ENCODE results near the gene SEMA5B.
A peak's percentile ranks its signal among the peaks of the same experiment; 100 is the strongest.

SEMA5B gene

DNA sequence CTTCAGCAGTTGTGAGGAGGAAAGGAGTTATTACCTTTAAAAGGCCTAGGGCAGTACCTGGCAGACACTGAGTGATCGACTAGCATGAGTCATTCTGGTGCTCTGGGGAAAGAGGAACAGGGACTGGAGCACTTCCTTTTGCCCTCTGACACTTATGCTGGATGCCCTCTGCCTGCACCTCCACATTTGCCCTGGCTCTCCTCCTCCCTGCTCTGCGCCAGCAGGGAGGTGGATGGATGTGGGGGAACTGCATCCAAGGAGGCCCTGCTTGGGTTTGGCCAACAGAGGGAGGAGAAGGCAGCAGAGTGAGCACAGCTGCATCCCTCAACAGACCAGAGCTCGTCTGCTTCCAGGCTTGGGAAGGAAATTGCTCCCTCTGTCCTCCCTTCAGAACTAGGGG lies 75.0 kb downstream of the SEMA5B start:
- no peak overlapping the region for H2BK15ac ChIP-seq (ENCODE audit: low read length)
- H4K91ac ChIP-seq (ENCODE audit: low read depth, low read length, poor library complexity), result no peak overlapping the region
- no peak overlapping the region for H3K14ac ChIP-seq (ENCODE audit: low read length)
- H3K4ac ChIP-seq (ENCODE audit: low read length), result no peak overlapping the region
- no peak overlapping the region for H2BK5ac ChIP-seq (ENCODE audit: low read length)
- WGBS, 2 donors (ENCODE audit: extremely low coverage in 2 of 2, insufficient read length in 2 of 2, insufficient replicate concordance in 1 of 2), result no CpG with 5 or more reads among the region's 3 CpGs
- no peak overlapping the region for H3K4me3 ChIP-seq (ENCODE audit: low read length in 2 of 2)
- no peak overlapping the region for H2AK5ac ChIP-seq (ENCODE audit: low read depth, low read length)
- H3K79me1 ChIP-seq (ENCODE audit: low read depth, low read length), result no peaks in the 10 kb centered on the region
- no peaks in the 10 kb centered on the region for H3K27me3 ChIP-seq (ENCODE audit: control insufficient read depth in 3 of 3, insufficient read depth in 3 of 3, low read depth in 1 of 3, low read length in 3 of 3)
- H3K18ac ChIP-seq (ENCODE audit: low read length), result no peak overlapping the region
- H3K4me1 ChIP-seq (ENCODE audit: control insufficient read depth in 2 of 2, insufficient read depth in 1 of 2, low read depth in 1 of 2, low read length in 2 of 2), result peaks cover 0 to 2% of the 10 kb centered on the region in 2 donors
- H3K4me2 ChIP-seq (ENCODE audit: insufficient read depth, low read length, poor library complexity, severe bottlenecking), result no peak overlapping the region
- H2AFZ ChIP-seq (ENCODE audit: low read length), result no peak overlapping the region
- H3K27ac ChIP-seq (replicated peaks; ENCODE audit: low read length), result no peak overlapping the region
- H3K36me3 ChIP-seq (replicated peaks in 1 of 2; ENCODE audit: control insufficient read depth in 2 of 2, insufficient read depth in 2 of 2, low read length in 2 of 2), result peaks cover 1 to 100% of the 10 kb centered on the region in 2 donors
- H3K9ac ChIP-seq (ENCODE audit: low read depth, low read length, poor library complexity), result no peak overlapping the region
- H3K23ac ChIP-seq (ENCODE audit: low read depth, low read length, poor library complexity), result no peak overlapping the region
- peaks cover 0 to 22% of the 10 kb centered on the region in 2 donors for H3K9me3 ChIP-seq (replicated peaks in 1 of 2; ENCODE audit: control insufficient read depth in 2 of 2, insufficient read depth in 1 of 2, low read depth in 1 of 2, low read length in 2 of 2)
- H2BK12ac ChIP-seq (ENCODE audit: low read length), result no peak overlapping the region
- no peak for DNase-seq (ENCODE audit: low spot score)
- H2BK120ac ChIP-seq (ENCODE audit: low read depth, low read length), result no peak overlapping the region
- H4K8ac ChIP-seq (ENCODE audit: low read depth, low read length), result no peak overlapping the region

DNA sequence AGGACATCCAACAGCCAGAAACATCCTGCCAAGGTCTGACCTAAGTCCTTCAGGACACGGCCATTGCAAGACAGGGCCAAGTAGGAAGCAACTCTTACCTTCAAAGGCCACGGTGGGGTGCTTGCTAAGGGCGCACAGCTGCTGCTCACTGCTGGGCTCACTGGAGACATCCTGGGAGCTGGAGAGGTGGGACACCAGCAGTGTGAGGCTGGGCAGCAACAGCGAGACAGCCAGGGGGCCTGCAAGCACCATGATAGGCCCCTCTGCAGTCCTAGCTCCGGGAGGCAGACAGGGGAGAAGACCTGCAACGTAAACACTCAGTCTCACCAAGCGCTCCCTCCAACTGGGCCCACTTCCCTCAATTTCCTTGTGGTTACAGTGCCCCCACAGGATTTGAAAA lies 79.2 kb downstream of the SEMA5B start:
- WGBS, 2 donors (ENCODE audit: extremely low coverage in 2 of 2, insufficient read length in 2 of 2, insufficient replicate concordance in 1 of 2), result no CpG with 5 or more reads among the region's 7 CpGs
- H4K8ac ChIP-seq (ENCODE audit: low read depth, low read length), result no peak overlapping the region
- H3K4ac ChIP-seq (ENCODE audit: low read length), result no peak overlapping the region
- H2BK15ac ChIP-seq (ENCODE audit: low read length), result no peak overlapping the region
- H3K18ac ChIP-seq (ENCODE audit: low read length), result peak overlapping the region; percentile 9
- H4K91ac ChIP-seq (ENCODE audit: low read depth, low read length, poor library complexity), result no peak overlapping the region
- H3K4me1 ChIP-seq (ENCODE audit: control insufficient read depth in 2 of 2, insufficient read depth in 1 of 2, low read depth in 1 of 2, low read length in 2 of 2), result peaks cover 0 to 12% of the 10 kb centered on the region in 2 donors
- H3K14ac ChIP-seq (ENCODE audit: low read length), result no peak overlapping the region
- no peak overlapping the region for H2AFZ ChIP-seq (ENCODE audit: low read length)
- no peaks in the 10 kb centered on the region for H3K79me1 ChIP-seq (ENCODE audit: low read depth, low read length)
- H3K27me3 ChIP-seq (ENCODE audit: control insufficient read depth in 3 of 3, insufficient read depth in 3 of 3, low read depth in 1 of 3, low read length in 3 of 3), result no peaks in the 10 kb centered on the region
- no peak for DNase-seq (ENCODE audit: low spot score)
- no peak overlapping the region for H2BK12ac ChIP-seq (ENCODE audit: low read length)
- no peak overlapping the region for H3K4me2 ChIP-seq (ENCODE audit: insufficient read depth, low read length, poor library complexity, severe bottlenecking)
- H3K9me3 ChIP-seq (replicated peaks in 1 of 2; ENCODE audit: control insufficient read depth in 2 of 2, insufficient read depth in 1 of 2, low read depth in 1 of 2, low read length in 2 of 2), result peaks cover 0 to 22% of the 10 kb centered on the region in 2 donors
- H2AK5ac ChIP-seq (ENCODE audit: low read depth, low read length), result no peak overlapping the region
- H3K4me3 ChIP-seq (ENCODE audit: low read length in 2 of 2), result no peak overlapping the region
- no peak overlapping the region for H2BK5ac ChIP-seq (ENCODE audit: low read length)
- no peak overlapping the region for H2BK120ac ChIP-seq (ENCODE audit: low read depth, low read length)
- no peak overlapping the region for H3K9ac ChIP-seq (ENCODE audit: low read depth, low read length, poor library complexity)
- H3K27ac ChIP-seq (replicated peaks; ENCODE audit: low read length), result no peak overlapping the region
- peaks cover 1 to 100% of the 10 kb centered on the region in 2 donors for H3K36me3 ChIP-seq (replicated peaks in 1 of 2; ENCODE audit: control insufficient read depth in 2 of 2, insufficient read depth in 2 of 2, low read length in 2 of 2)
- no peak overlapping the region for H3K23ac ChIP-seq (ENCODE audit: low read depth, low read length, poor library complexity)

DNA sequence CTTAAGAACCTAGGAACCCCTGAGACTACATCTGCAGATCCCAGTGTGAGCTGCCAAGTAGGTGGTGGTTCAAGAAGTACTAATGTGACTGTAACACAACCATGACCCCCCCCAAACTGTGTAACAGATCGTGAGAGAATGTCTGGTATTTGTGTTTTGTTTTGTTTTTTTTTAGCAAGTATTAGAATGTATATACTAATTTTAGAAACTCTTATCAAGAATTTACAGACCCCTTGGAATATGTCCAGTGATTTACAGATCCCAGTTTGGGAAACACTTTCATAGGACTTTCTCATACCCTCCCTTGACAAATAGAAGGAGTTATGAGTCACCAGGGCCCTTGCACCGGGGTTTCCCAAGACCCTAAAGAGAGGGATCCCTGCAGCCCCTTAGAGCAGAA lies 79.8 kb downstream of the SEMA5B start:
- H3K9me3 ChIP-seq (replicated peaks in 1 of 2; ENCODE audit: control insufficient read depth in 2 of 2, insufficient read depth in 1 of 2, low read depth in 1 of 2, low read length in 2 of 2), result peaks cover 0 to 22% of the 10 kb centered on the region in 2 donors
- H3K4ac ChIP-seq (ENCODE audit: low read length), result no peak overlapping the region
- no peak overlapping the region for H2AFZ ChIP-seq (ENCODE audit: low read length)
- no peak overlapping the region for H4K91ac ChIP-seq (ENCODE audit: low read depth, low read length, poor library complexity)
- WGBS, 2 donors (ENCODE audit: extremely low coverage in 2 of 2, insufficient read length in 2 of 2, insufficient replicate concordance in 1 of 2), result no CpG with 5 or more reads among the region's 2 CpGs
- H3K4me2 ChIP-seq (ENCODE audit: insufficient read depth, low read length, poor library complexity, severe bottlenecking), result no peak overlapping the region
- H2AK5ac ChIP-seq (ENCODE audit: low read depth, low read length), result no peak overlapping the region
- peaks cover 0 to 12% of the 10 kb centered on the region in 2 donors for H3K4me1 ChIP-seq (ENCODE audit: control insufficient read depth in 2 of 2, insufficient read depth in 1 of 2, low read depth in 1 of 2, low read length in 2 of 2)
- no peak overlapping the region for H2BK12ac ChIP-seq (ENCODE audit: low read length)
- H3K27ac ChIP-seq (replicated peaks; ENCODE audit: low read length), result no peak overlapping the region
- no peak overlapping the region for H3K18ac ChIP-seq (ENCODE audit: low read length)
- H3K79me1 ChIP-seq (ENCODE audit: low read depth, low read length), result no peaks in the 10 kb centered on the region
- no peak overlapping the region for H3K14ac ChIP-seq (ENCODE audit: low read length)
- no peak for DNase-seq (ENCODE audit: low spot score)
- no peak overlapping the region for H3K23ac ChIP-seq (ENCODE audit: low read depth, low read length, poor library complexity)
- no peak overlapping the region for H2BK5ac ChIP-seq (ENCODE audit: low read length)
- no peaks in the 10 kb centered on the region for H3K27me3 ChIP-seq (ENCODE audit: control insufficient read depth in 3 of 3, insufficient read depth in 3 of 3, low read depth in 1 of 3, low read length in 3 of 3)
- H2BK15ac ChIP-seq (ENCODE audit: low read length), result no peak overlapping the region
- H2BK120ac ChIP-seq (ENCODE audit: low read depth, low read length), result no peak overlapping the region
- no peak overlapping the region for H3K9ac ChIP-seq (ENCODE audit: low read depth, low read length, poor library complexity)
- no peak overlapping the region for H4K8ac ChIP-seq (ENCODE audit: low read depth, low read length)
- H3K36me3 ChIP-seq (replicated peaks in 1 of 2; ENCODE audit: control insufficient read depth in 2 of 2, insufficient read depth in 2 of 2, low read length in 2 of 2), result peaks cover 1 to 100% of the 10 kb centered on the region in 2 donors
- H3K4me3 ChIP-seq (ENCODE audit: low read length in 2 of 2), result no peak overlapping the region

DNA sequence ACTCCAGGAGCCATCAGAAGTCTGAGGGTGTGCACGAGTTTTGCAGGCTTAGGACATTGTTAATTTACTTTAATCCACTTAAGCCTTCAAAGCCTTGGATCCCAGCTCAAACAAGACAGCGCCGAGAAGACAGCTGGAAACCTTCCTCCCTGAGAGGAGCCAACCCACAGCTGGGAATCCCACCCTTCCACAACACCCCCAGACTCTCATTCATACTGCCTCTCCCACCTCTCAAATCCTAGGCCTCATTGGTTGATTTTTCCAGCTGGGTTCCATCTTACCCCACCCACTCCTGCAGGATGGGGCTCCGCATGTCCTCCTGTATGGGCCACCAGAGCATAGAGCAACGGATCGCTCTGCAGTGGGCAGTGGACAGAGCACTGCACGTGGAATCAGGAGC lies 80.4 kb downstream of the SEMA5B start:
- no peak overlapping the region for H3K4me3 ChIP-seq (ENCODE audit: low read length in 2 of 2)
- no peaks in the 10 kb centered on the region for H3K79me1 ChIP-seq (ENCODE audit: low read depth, low read length)
- no peak overlapping the region for H3K9ac ChIP-seq (ENCODE audit: low read depth, low read length, poor library complexity)
- no peak overlapping the region for H2BK12ac ChIP-seq (ENCODE audit: low read length)
- no peak overlapping the region for H3K4ac ChIP-seq (ENCODE audit: low read length)
- H3K36me3 ChIP-seq (replicated peaks in 1 of 2; ENCODE audit: control insufficient read depth in 2 of 2, insufficient read depth in 2 of 2, low read length in 2 of 2), result peaks cover 1 to 100% of the 10 kb centered on the region in 2 donors
- no peaks in the 10 kb centered on the region for H3K27me3 ChIP-seq (ENCODE audit: control insufficient read depth in 3 of 3, insufficient read depth in 3 of 3, low read depth in 1 of 3, low read length in 3 of 3)
- H3K4me1 ChIP-seq (ENCODE audit: control insufficient read depth in 2 of 2, insufficient read depth in 1 of 2, low read depth in 1 of 2, low read length in 2 of 2), result peaks cover 0 to 12% of the 10 kb centered on the region in 2 donors
- peak overlapping the region; percentile 89 for H4K8ac ChIP-seq (ENCODE audit: low read depth, low read length)
- H3K14ac ChIP-seq (ENCODE audit: low read length), result no peak overlapping the region
- H3K27ac ChIP-seq (replicated peaks; ENCODE audit: low read length), result no peak overlapping the region
- H3K23ac ChIP-seq (ENCODE audit: low read depth, low read length, poor library complexity), result no peak overlapping the region
- no peak overlapping the region for H3K4me2 ChIP-seq (ENCODE audit: insufficient read depth, low read length, poor library complexity, severe bottlenecking)
- H2BK15ac ChIP-seq (ENCODE audit: low read length), result no peak overlapping the region
- H4K91ac ChIP-seq (ENCODE audit: low read depth, low read length, poor library complexity), result no peak overlapping the region
- DNase-seq (ENCODE audit: low spot score), result peak; percentile 15
- H3K9me3 ChIP-seq (replicated peaks in 1 of 2; ENCODE audit: control insufficient read depth in 2 of 2, insufficient read depth in 1 of 2, low read depth in 1 of 2, low read length in 2 of 2), result peaks cover 0 to 19% of the 10 kb centered on the region in 2 donors
- no peak overlapping the region for H2AFZ ChIP-seq (ENCODE audit: low read length)
- no CpG with 5 or more reads among the region's 7 CpGs for WGBS, 2 donors (ENCODE audit: extremely low coverage in 2 of 2, insufficient read length in 2 of 2, insufficient replicate concordance in 1 of 2)
- no peak overlapping the region for H2AK5ac ChIP-seq (ENCODE audit: low read depth, low read length)
- no peak overlapping the region for H2BK120ac ChIP-seq (ENCODE audit: low read depth, low read length)
- H3K18ac ChIP-seq (ENCODE audit: low read length), result no peak overlapping the region
- H2BK5ac ChIP-seq (ENCODE audit: low read length), result no peak overlapping the region

Measured in neuronal stem cell (in vitro differentiated cells).